ENCODE data around the gene DERA. TPM values are rescaled to one million over a fixed set of nuclear protein-coding genes. Genes with fewer than 3 reads are reported as not detected.
A peak's percentile ranks its signal among the peaks of the same experiment; 100 is the strongest.

Gene DERA
- total RNA-seq (2021; ENCODE audit: unreplicated experiment) (22.6 TPM), Bru-seq, nascent RNA (percentile 63 among the genes with signal in this experiment), BruChase-seq, experiment 1, labeled RNA remaining after a 2-hour chase (percentile 49 among the genes with signal in this experiment), BruChase-seq, experiment 2, labeled RNA remaining after a 6-hour chase (percentile 49 among the genes with signal in this experiment)
- polyA plus RNA-seq (2012; ENCODE audit: insufficient read length), result 16.6 TPM
- long read RNA-seq, transcript DERA-201 (9 exons, 1,705 nt), result major isoform, 51 of 64 reads
- long read RNA-seq, partial matches to known transcripts, result 3 of 64 reads
- long read RNA-seq, other reads (novel, unspliced or antisense), result 9 of 64 reads

- CTCF ChIA-PET, result no interaction called here
- no TSS peak for BruUV-seq (replicated peaks)
Observed at GRCh38 chr12:15910864-15911721, at the start of gene DERA. Gene DERA (plus strand): TSS chr12:15911332. CDS start chr12:15911384, 52 bp downstream.

More at GRCh38 chr12:15910864-15911721, at the start of gene DERA:
- peak; percentile 100 for ATAC-seq
- Histone ChIP-seq H3K4me1 (ENCODE audit: control insufficient read depth, insufficient read depth, low read length) (peaks cover 7% of the 10 kb centered on the region), H3K9me3 (ENCODE audit: control insufficient read depth, insufficient read depth, low read depth, low read length) (no peaks in the 10 kb centered on the region), H3K36me3 (ENCODE audit: control insufficient read depth, insufficient read depth, low read length) (peaks cover 3% of the 10 kb centered on the region), H3K4me3 (ENCODE audit: low read depth in 2 of 2, low read length in 2 of 2) (peak within 1 kb of the TSS; percentile 74 to 79), H3K27me3 (ENCODE audit: control insufficient read depth, insufficient read depth, low read length) (no peaks in the 10 kb centered on the region), H3K27ac (ENCODE audit: low read length) (peak within 1 kb of the TSS; percentile 95)
- TF ChIP-seq SIN3A (IDR thresholded peaks at IDR 0.05; ENCODE audit: borderline replicate concordance, insufficient read depth, low read depth, low read length) (peak; percentile 51; the same call in 1 of the 2 replicates), POLR2AphosphoS5 (IDR thresholded peaks at IDR 0.05; ENCODE audit: low read depth, low read length) (peak; percentile 60), REST (IDR thresholded peaks at IDR 0.05; ENCODE audit: insufficient read depth in 1 of 2, low read depth in 2 of 2, low read length in 1 of 2) (no peak), CTCF (IDR thresholded peaks at IDR 0.05) (no peak), TCF7L2 (IDR thresholded peaks at IDR 0.05; ENCODE audit: low read depth, low read length) (no peak)
- no peak for DNase-seq (ENCODE audit: low read depth, low spot score)
- intact Hi-C loops (cut with micrococcal nuclease; ENCODE audit: unreplicated experiment), result no loop called here
- POLR2A ChIA-PET, result interaction anchor here (0.9 kb wide), 1 partner anchor 10 kb away, joined by 3 read pairs; no protein-coding TSS in a partner anchor
- in situ Hi-C loops (cut with HindIII; ENCODE audit: low pct_unique_long_range_greater_than_20kb, low sequenced_read_pairs), result no loop called here

All from Panc1 (cell line).